Measurements from ENCODE around the gene EFNA1.

Gene EFNA1

GRCh38 chr1:155083865-155084721, 43.6 kb upstream of the EFNA1 start:
- Histone ChIP-seq H3K9me3 (ENCODE audit: control insufficient read depth, low read length) (no peaks in the 10 kb centered on the region), H2AFZ (peak overlapping the region; percentile 94), H3K4me3 (ENCODE audit: low read depth, low read length) (peak overlapping the region; percentile 76), H3K27me3 (ENCODE audit: control insufficient read depth, insufficient read depth, low read length) (no peaks in the 10 kb centered on the region), H3K27ac (no peak overlapping the region), H3K4me1 (no peaks in the 10 kb centered on the region), H3K36me3 (ENCODE audit: control insufficient read depth, insufficient read depth, low read length) (no peaks in the 10 kb centered on the region), H3K79me2 (no peaks in the 10 kb centered on the region), H3K9ac (no peak overlapping the region), H3K4me2 (ENCODE audit: low read length) (peak overlapping the region; percentile 86)
- no peak for TF ChIP-seq CTCF (IDR thresholded peaks at IDR 0.05)

- TF ChIP-seq CTCF (IDR thresholded peaks at IDR 0.05): peak; percentile 86
- Histone ChIP-seq H3K9ac (no peak overlapping the region), H3K4me3 (ENCODE audit: low read depth, low read length) (peak overlapping the region; percentile 76)
Observed at GRCh38 chr1:155084722-155085503, 42.8 kb upstream of the EFNA1 start.

GRCh38 chr1:155085504-155086127, 42.1 kb upstream of the EFNA1 start:
- no peaks in the 10 kb centered on the region for H3K9me3 ChIP-seq (ENCODE audit: control insufficient read depth, low read length)
- no peaks in the 10 kb centered on the region for H3K27me3 ChIP-seq (ENCODE audit: control insufficient read depth, insufficient read depth, low read length)
- no peaks in the 10 kb centered on the region for H3K36me3 ChIP-seq (ENCODE audit: control insufficient read depth, insufficient read depth, low read length)
- no peaks in the 10 kb centered on the region for H3K4me1 ChIP-seq
- peak overlapping the region; percentile 80 for H3K27ac ChIP-seq
- TF ChIP-seq CTCF (IDR thresholded peaks at IDR 0.05): no peak
- H3K4me3 ChIP-seq (ENCODE audit: low read depth, low read length): peak overlapping the region; percentile 76
- peak overlapping the region; percentile 86 for H3K4me2 ChIP-seq (ENCODE audit: low read length)
- no peak overlapping the region for H3K9ac ChIP-seq
- no peaks in the 10 kb centered on the region for H3K79me2 ChIP-seq
- peak overlapping the region; percentile 94 for H2AFZ ChIP-seq

More at GRCh38 chr1:155084722-155085503, 42.8 kb upstream of the EFNA1 start:
- Histone ChIP-seq H3K36me3 (ENCODE audit: control insufficient read depth, insufficient read depth, low read length) (no peaks in the 10 kb centered on the region), H3K79me2 (no peaks in the 10 kb centered on the region), H3K27me3 (ENCODE audit: control insufficient read depth, insufficient read depth, low read length) (no peaks in the 10 kb centered on the region), H2AFZ (peak overlapping the region; percentile 94), H3K4me1 (no peaks in the 10 kb centered on the region), H3K4me2 (ENCODE audit: low read length) (peak overlapping the region; percentile 86), H3K9me3 (ENCODE audit: control insufficient read depth, low read length) (no peaks in the 10 kb centered on the region), H3K27ac (peak overlapping the region; percentile 80)

- no peaks in the 10 kb centered on the region for H3K4me1 ChIP-seq
- H3K27ac ChIP-seq: no peak overlapping the region
- no peaks in the 10 kb centered on the region for H3K36me3 ChIP-seq (ENCODE audit: control insufficient read depth, insufficient read depth, low read length)
- no peak overlapping the region for H2AFZ ChIP-seq
- H3K9me3 ChIP-seq (ENCODE audit: control insufficient read depth, low read length): no peaks in the 10 kb centered on the region
- H3K79me2 ChIP-seq: no peaks in the 10 kb centered on the region
- H3K4me2 ChIP-seq (ENCODE audit: low read length): peak overlapping the region; percentile 86
- peak; percentile 82 for TF ChIP-seq CTCF (IDR thresholded peaks at IDR 0.05)
- peak overlapping the region; percentile 76 for H3K4me3 ChIP-seq (ENCODE audit: low read depth, low read length)
- no peaks in the 10 kb centered on the region for H3K27me3 ChIP-seq (ENCODE audit: control insufficient read depth, insufficient read depth, low read length)
- H3K9ac ChIP-seq: no peak overlapping the region
Observed at GRCh38 chr1:155086128-155086741, 41.4 kb upstream of the EFNA1 start.

All from parathyroid adenoma (tissue), 2 donors.